Neural cell (in vitro differentiated cells): ENCODE results near the gene CDH1. TPM values are rescaled to one million over a fixed set of nuclear protein-coding genes. Genes with fewer than 3 reads are reported as not detected.

Source experiments
- H2AFZ ChIP-seq: fragments of 200-600, 300-800 bp; sonication (generic), shearing (Covaris generic); 2 replicates; pipeline ENCODE4 v1.6.0; 2014; ENCODE audit warnings: low read depth, mild to moderate bottlenecking, antibody characterized with exemption, low read length, moderate library complexity
- H3F3A ChIP-seq: fragments of 200-600 bp; shearing (Covaris generic); 2 replicates; pipeline ENCODE4 v1.6.1; 2016; ENCODE audit warnings: mild to moderate bottlenecking, moderate library complexity, mixed read lengths, antibody characterized with exemption, low read length; ENCODE audit not compliant: insufficient read depth, poor library complexity, severe bottlenecking
- H3K27ac ChIP-seq: fragments of 200-600, 300-800 bp; sonication (generic), shearing (Covaris generic); 2 replicates; pipeline ENCODE4 v1.5.1; 2014; ENCODE audit warnings: mild to moderate bottlenecking, low read length, moderate library complexity
- H3K27me3 ChIP-seq: fragments of 300-800, 200-600 bp; sonication (generic), shearing (Covaris generic); 2 replicates; pipeline ENCODE4 v1.6.0; 2014; ENCODE audit warnings: mild to moderate bottlenecking, low read depth, low read length, moderate library complexity; ENCODE audit not compliant: insufficient read depth
- H3K36me3 ChIP-seq: fragments of 300-800, 200-600 bp; sonication (generic), shearing (Covaris generic); 2 replicates; pipeline ENCODE4 v1.5.1; 2014; ENCODE audit warnings: mild to moderate bottlenecking, antibody characterized with exemption, low read length, moderate library complexity; ENCODE audit not compliant: insufficient read depth
- H3K4me2 ChIP-seq: fragments of 300-800, 200-600 bp; sonication (generic), shearing (Covaris generic); 2 replicates; pipeline ENCODE4 v1.6.0; 2014; ENCODE audit warnings: mild to moderate bottlenecking, low read length
- H3K4me3 ChIP-seq: fragments of 300-800, 200-600 bp; sonication (generic), shearing (Covaris generic); 2 replicates; pipeline ENCODE4 v1.5.1; 2014; ENCODE audit warnings: mild to moderate bottlenecking, low read length, moderate library complexity
- H3K79me2 ChIP-seq: fragments of 200-600 bp; shearing (Covaris generic); replicated peaks from 2 replicates; pipeline ENCODE4 v1.6.0; 2014; ENCODE audit warnings: mild to moderate bottlenecking, low read length, moderate library complexity; ENCODE audit not compliant: insufficient read depth
- H3K9ac ChIP-seq: fragments of 300-800, 200-600 bp; sonication (generic), shearing (Covaris generic); 2 replicates; pipeline ENCODE4 v1.6.1; 2016; ENCODE audit warnings: mild to moderate bottlenecking, low read length, mixed read lengths
- H3K9me2 ChIP-seq: fragments of 200-600 bp; shearing (Covaris generic); 2 replicates; pipeline ENCODE4 v1.6.1; 2016; ENCODE audit warnings: mild to moderate bottlenecking, low read length, mixed read lengths; ENCODE audit not compliant: insufficient read depth
- H3K9me3 ChIP-seq: fragments of 200-600, 300-800 bp; sonication (generic), shearing (Covaris generic); 2 replicates; pipeline ENCODE4 v1.6.1; 2016; ENCODE audit warnings: mild to moderate bottlenecking, mixed run types, low read length, moderate library complexity, mixed read lengths
- H4K20me1 ChIP-seq: fragments of 200-600 bp; shearing (Covaris generic); 2 replicates; pipeline ENCODE4 v1.6.1; 2016; ENCODE audit warnings: mild to moderate bottlenecking, mixed run types; ENCODE audit not compliant: insufficient read depth
- CTCF ChIP-seq: fragments of 450-650 bp; IDR thresholded peaks from 2 replicates; pipeline ENCODE4 v1.5.1; 2014; ENCODE audit warnings: antibody characterized with exemption, mild to moderate bottlenecking, moderate library complexity; ENCODE audit not compliant: poor library complexity, severe bottlenecking
- EP300 ChIP-seq: fragments of 450-650 bp; conservative IDR thresholded peaks from 2 replicates; pipeline ENCODE4 v1.6.1; 2014; ENCODE audit warnings: antibody characterized with exemption, mild to moderate bottlenecking, moderate library complexity; ENCODE audit not compliant: poor library complexity, severe bottlenecking
- EZH2 ChIP-seq: fragments of 200-600, 300-800 bp; shearing (Covaris generic), sonication (generic); IDR thresholded peaks from 2 replicates; pipeline ENCODE4 v1.6.1; 2014; ENCODE audit warnings: antibody characterized with exemption, low read length, borderline replicate concordance, mild to moderate bottlenecking; ENCODE audit not compliant: insufficient read depth, poor library complexity, severe bottlenecking
- MXI1 ChIP-seq: fragments of 450-650 bp; conservative IDR thresholded peaks from 2 replicates; pipeline ENCODE4 v1.6.1; 2014; ENCODE audit warnings: antibody characterized with exemption, mild to moderate bottlenecking; ENCODE audit not compliant: poor library complexity, severe bottlenecking
- POLR2AphosphoS5 ChIP-seq: IDR thresholded peaks from 2 replicates; pipeline ENCODE4 v1.6.1; 2012
- RAD21 ChIP-seq: fragments of 450-650 bp; conservative IDR thresholded peaks from 2 replicates; pipeline ENCODE4 v1.6.1; 2014; ENCODE audit warnings: antibody characterized with exemption, mild to moderate bottlenecking, moderate library complexity
- REST ChIP-seq: IDR thresholded peaks from 2 replicates; pipeline ENCODE4 v1.6.1; 2012; ENCODE audit warnings: borderline replicate concordance
- SMC3 ChIP-seq: fragments of 450-650 bp; conservative IDR thresholded peaks from 2 replicates; pipeline ENCODE4 v1.6.1; 2014; ENCODE audit warnings: antibody characterized with exemption, mild to moderate bottlenecking, moderate library complexity; ENCODE audit not compliant: poor library complexity
- TAF1 ChIP-seq: IDR thresholded peaks from 2 replicates; pipeline ENCODE4 v1.6.1; 2012; ENCODE audit warnings: low read depth
- polyA plus RNA-seq: library from polyadenylated mRNA; depleted of rRNA; stranded (reverse); fragments of >200 nt; gene quantifications from 2 replicates; pipeline ENCODE4 v1.2.3, GENCODE V29; 2014

The CDH1 gene
- polyA plus RNA-seq, 1 donor from 2014 or later: 1.2 TPM

DNA sequence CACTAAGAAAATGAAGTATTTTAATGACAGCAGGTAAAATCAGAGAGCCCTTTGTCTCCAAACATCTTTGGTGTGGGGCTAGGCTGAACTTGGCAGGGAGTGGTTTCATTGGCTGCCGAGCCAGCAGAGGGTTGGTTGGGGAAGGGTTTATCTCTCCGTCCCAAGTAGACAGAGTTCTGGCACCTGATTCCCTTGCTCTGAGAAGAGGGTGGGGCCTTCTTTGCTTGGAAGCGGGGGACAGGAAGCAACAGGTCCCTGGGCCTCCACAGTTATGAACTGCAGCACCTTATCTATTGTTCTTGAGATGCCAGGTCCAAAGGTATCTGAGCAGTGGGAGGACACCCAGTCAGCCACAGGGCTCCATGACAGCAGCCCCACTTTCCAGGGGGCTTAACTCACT lies 12.3 kb upstream of the CDH1 start:
- Histone ChIP-seq H3K9ac (no peak overlapping the region), H3K4me2 (no peak overlapping the region), H3K4me3 (no peak overlapping the region), H3K9me3 (no peaks in the 10 kb centered on the region), H3K79me2 (no peaks in the 10 kb centered on the region), H3K36me3 (no peaks in the 10 kb centered on the region), H3F3A (no peaks in the 10 kb centered on the region), H4K20me1 (no peaks in the 10 kb centered on the region), H3K27ac (no peak overlapping the region), H2AFZ (no peak overlapping the region), H3K27me3 (no peaks in the 10 kb centered on the region), H3K9me2 (no peaks in the 10 kb centered on the region)
- no peak for TF ChIP-seq REST
- no peak for TF ChIP-seq TAF1
- no peak for TF ChIP-seq CTCF
- TF ChIP-seq EP300: no peak
- no peak for TF ChIP-seq RAD21
- no peak for TF ChIP-seq POLR2AphosphoS5

- no peaks in the 10 kb centered on the region for H3K27me3 ChIP-seq
- H4K20me1 ChIP-seq: no peaks in the 10 kb centered on the region
- H3K4me3 ChIP-seq: no peak overlapping the region
- H3K9me2 ChIP-seq: no peaks in the 10 kb centered on the region
- no peaks in the 10 kb centered on the region for H3K9me3 ChIP-seq
- H3F3A ChIP-seq: no peaks in the 10 kb centered on the region
- H2AFZ ChIP-seq: no peak overlapping the region
- H3K36me3 ChIP-seq: no peaks in the 10 kb centered on the region
- H3K4me2 ChIP-seq: no peak overlapping the region
- no peak overlapping the region for H3K9ac ChIP-seq
- H3K27ac ChIP-seq: no peak overlapping the region
- TF ChIP-seq EP300 (no peak), EZH2 (no peak), MXI1 (no peak), SMC3 (no peak), TAF1 (no peak), CTCF (no peak), POLR2AphosphoS5 (no peak), REST (no peak), RAD21 (no peak)
- no peaks in the 10 kb centered on the region for H3K79me2 ChIP-seq
Observed at GRCh38 chr16:68728523-68728922, 8.6 kb upstream of the CDH1 start.
